Spleen (tissue), 11 donors: ENCODE measurements around the gene SH3RF3. TPM values are rescaled to one million over a fixed set of nuclear protein-coding genes. Genes with fewer than 3 reads are reported as not detected.

Experiments
- DNase-seq: peaks from one replicate; pipeline ENCODE4 v3.0.0-alpha.2; 2020
- H3K27ac ChIP-seq, 8 donors: fragments of 200-600 bp; sonication (generic) in 7 of 8; 1 replicate in 4 of 8; 2 replicates in 4 of 8; pipeline versions ENCODE4 v1.5.0 to v1.8.0; 2016 to 2021; ENCODE audit warnings: inconsistent platforms in 4 of 8, mild to moderate bottlenecking in 4 of 8, moderate library complexity in 1 of 8
- H3K27me3 ChIP-seq, 7 donors: fragments of 200-600 bp; sonication (generic) in 6 of 7; replicated peaks in 1 of 7; 1 replicate in 4 of 7; 2 replicates in 3 of 7; pipeline versions ENCODE4 v1.5.0 to v1.8.0; 2016 to 2021; ENCODE audit warnings: inconsistent platforms in 3 of 7, mild to moderate bottlenecking in 1 of 7
- H3K36me3 ChIP-seq, 6 donors: fragments of 200-600 bp; sonication (generic) in 5 of 6; 1 replicate in 4 of 6; 2 replicates in 2 of 6; pipeline versions ENCODE4 v1.5.0 to v1.8.0; 2016 to 2021; ENCODE audit warnings: inconsistent platforms in 2 of 6
- H3K4me1 ChIP-seq, 6 donors: fragments of 200-600 bp; sonication (generic) in 5 of 6; 1 replicate in 3 of 6; 2 replicates in 3 of 6; pipeline versions ENCODE4 v1.5.0 to v1.8.0; 2016 to 2021; ENCODE audit warnings: inconsistent platforms in 3 of 6
- H3K4me3 ChIP-seq, 8 donors: fragments of 200-600 bp; sonication (generic) in 7 of 8; 1 replicate in 4 of 8; 2 replicates in 4 of 8; pipeline versions ENCODE4 v1.5.0 to v1.8.0; 2016 to 2021; ENCODE audit warnings: inconsistent platforms in 4 of 8, mild to moderate bottlenecking in 4 of 8, moderate library complexity in 2 of 8
- H3K9me3 ChIP-seq, 8 donors: fragments of 200-600 bp; sonication (generic) in 7 of 8; 1 replicate in 4 of 8; 2 replicates in 4 of 8; pipeline versions ENCODE4 v1.5.0 to v1.8.0; 2016 to 2021; ENCODE audit warnings: inconsistent platforms in 4 of 8
- CTCF ChIP-seq, 11 experiments: fragments of 200-600 bp in 7 of 11; fragments of 450-650 bp in 4 of 11; sonication (generic) in 4 of 11; IDR thresholded peaks in 8 of 11; conservative IDR thresholded peaks in 3 of 11; 1 replicate in 7 of 11; 2 replicates in 4 of 11; pipeline versions ENCODE4 v1.4.0 to v1.8.0; 2016 to 2021; ENCODE audit warnings: antibody characterized with exemption in 11 of 11, inconsistent platforms in 4 of 11, mild to moderate bottlenecking in 1 of 11
- POLR2A ChIP-seq, 3 donors: fragments of 450-650 bp; IDR thresholded peaks; one replicate each; pipeline ENCODE4 v1.5.1; 2017; ENCODE audit warnings: antibody characterized with exemption in 3 of 3, mild to moderate bottlenecking in 1 of 3
- POLR2AphosphoS5 ChIP-seq, 3 donors: sonication (generic); formaldehyde crosslinking; IDR thresholded peaks; one replicate each; pipeline ENCODE4 v1.5.1; 2017; ENCODE audit warnings: antibody characterized with exemption in 3 of 3
- WGBS, 5 donors: extraction: QIAGEN DNeasy Blood & Tissue Kit in 3 of 5; methylation state at CpG; one replicate each; pipeline versions ENCODE4 v1.1.5 to v1.1.7; 2013 to 2018; 5-methylcytosine and 5-hydroxymethylcytosine counted together
- intact Hi-C: fragments of 100-400 bp; cut with DNase I; formaldehyde crosslinking; loops from one replicate; pipeline ENCODE4 v1.15.0; 2023; ENCODE audit warnings: low total_unique reads
- polyA plus RNA-seq, 3 donors: library from polyadenylated mRNA; stranded (reverse); fragments of 200-250 nt; gene quantifications; one replicate each; pipeline ENCODE4 v1.2.1, GENCODE V29; 2013
- total RNA-seq, 7 donors: library from RNA; depleted of rRNA in 3 of 7; stranded (reverse); fragments of >200 nt in 3 of 7; fragmentation: NEBNext Ultra II Directional in 4 of 7; extraction: Animal tissue kit (Norgen Biotek cat#: 25700) in 4 of 7; gene quantifications; one replicate each; pipeline versions ENCODE4 v1.1.0 to v1.2.1, GENCODE V29; 2016 to 2021
- donor health status: healthy with polysubstance abuse.
- donor health status: DM: no; HTN: no; CAD: no; lungs with moderate emphysema.
- donor health status: DM: no; HTN: no; CAD: no.
- donor health status: Bipolar disorder and iron deficiency.
- donor health status: healthy.
- donor health status: DM: no; HTN: no; CAD: no.
- donor health status: DM: yes; HTN: yes; CAD: no.

Gene SH3RF3
- total and polyA plus RNA-seq, 10 donors, result 1.3 to 7.6 (median 4.7) TPM

DNA sequence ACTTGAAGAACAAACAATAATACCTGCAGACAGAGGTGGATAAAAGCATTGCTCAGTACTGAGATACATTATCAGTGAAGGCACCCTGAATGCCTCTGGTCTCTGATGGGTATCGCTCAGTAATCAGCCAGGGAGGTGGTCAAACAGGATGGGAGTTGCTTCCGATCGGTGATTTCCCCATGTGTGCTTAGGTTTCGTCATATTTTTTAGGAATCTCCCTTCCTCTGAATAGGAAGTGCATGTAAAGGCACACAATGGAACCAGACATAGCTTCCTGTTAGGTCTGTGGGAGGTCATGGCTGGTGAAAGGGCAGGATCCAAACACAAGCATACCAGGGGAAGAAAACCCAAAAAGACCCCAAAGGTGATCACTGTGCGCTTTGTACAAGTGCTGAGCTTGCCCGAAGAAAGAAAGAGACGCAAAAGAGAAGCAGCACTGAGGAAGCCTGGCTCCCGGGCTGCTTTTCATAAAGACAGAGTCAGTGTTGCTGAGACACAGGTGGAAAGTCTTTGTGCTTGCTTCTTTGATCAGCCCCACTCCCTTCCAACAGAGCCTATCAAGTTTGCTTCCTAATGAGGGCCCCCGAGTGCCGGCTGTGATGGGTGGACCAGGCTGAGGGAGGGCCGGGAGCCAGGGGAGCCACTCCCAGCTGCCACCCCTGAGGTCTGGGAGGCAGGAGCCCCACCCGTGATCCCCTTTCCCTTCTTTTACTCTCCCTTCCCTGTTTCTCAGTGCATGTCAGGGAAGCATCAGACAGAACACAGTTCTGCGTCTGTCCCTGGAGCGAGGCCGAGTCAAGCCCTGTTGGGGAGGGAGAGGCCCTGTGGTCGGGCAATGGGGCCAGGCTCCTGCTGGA lies 138.2 kb downstream of the SH3RF3 start:
- Histone ChIP-seq H3K36me3 (no peaks in the 10 kb centered on the region), H3K4me1 (peaks cover 0 to 39% (median 30%) of the 10 kb centered on the region in 6 donors), H3K9me3 (no peaks in the 10 kb centered on the region), H3K27me3 (no peaks in the 10 kb centered on the region), H3K4me3 (no peak overlapping the region), H3K27ac (peak overlapping the region in 5 of 8 donors; percentile 7 to 66 (median 58))
- peak in 1 of 3 donors; percentile 63 for TF ChIP-seq POLR2AphosphoS5 (IDR thresholded peaks at IDR 0.05)
- no peak for TF ChIP-seq CTCF (IDR thresholded peaks at IDR 0.05 in 8 of 11, conservative IDR thresholded peaks at IDR 0.05 in 3 of 11)
- no peak for TF ChIP-seq POLR2A (IDR thresholded peaks at IDR 0.05)
- 63 to 71% (median 67%) methylated on average over 15 to 16 of the region's 16 CpGs for WGBS, 5 donors
- intact Hi-C loops, result no loop called here
- DNase-seq, result peak; percentile 58

DNA sequence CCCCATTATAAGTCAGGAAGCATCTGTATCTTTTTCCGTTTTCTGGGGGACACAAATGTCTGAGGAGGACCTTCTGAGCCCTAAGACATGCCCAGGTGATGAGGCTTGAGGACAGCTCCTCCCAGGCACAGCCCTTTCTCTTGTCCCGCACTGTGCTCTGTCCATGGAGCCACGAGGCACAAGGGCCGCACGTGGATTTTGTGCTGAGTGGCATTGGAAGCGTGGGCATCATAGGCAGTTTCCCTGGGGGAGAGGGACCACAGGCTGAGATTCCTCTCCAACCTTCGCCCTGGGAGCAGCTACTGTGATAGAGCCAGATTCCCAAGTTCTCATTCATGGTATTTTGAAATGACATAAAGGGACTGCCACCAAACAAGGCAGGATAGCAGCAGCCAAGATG lies 139.9 kb downstream of the SH3RF3 start:
- WGBS, 5 donors, result 85 to 92% (median 89%) methylated on average over 6 to 7 of the region's 7 CpGs
- Histone ChIP-seq H3K36me3 (no peaks in the 10 kb centered on the region), H3K4me3 (no peak overlapping the region), H3K27me3 (no peaks in the 10 kb centered on the region), H3K9me3 (no peaks in the 10 kb centered on the region), H3K4me1 (peaks cover 0 to 39% (median 30%) of the 10 kb centered on the region in 6 donors), H3K27ac (no peak overlapping the region)
- no peak for DNase-seq
- intact Hi-C loops, result no loop called here
- TF ChIP-seq POLR2AphosphoS5 (IDR thresholded peaks at IDR 0.05) (no peak), CTCF (IDR thresholded peaks at IDR 0.05 in 8 of 11, conservative IDR thresholded peaks at IDR 0.05 in 3 of 11) (no peak), POLR2A (IDR thresholded peaks at IDR 0.05) (no peak)

- no peaks in the 10 kb centered on the region for H3K27me3 ChIP-seq
- no peaks in the 10 kb centered on the region for H3K9me3 ChIP-seq
- no peak overlapping the region for H3K27ac ChIP-seq
- intact Hi-C loops, result no loop called here
- 78 to 88% (median 82%) methylated on average over 11 of the region's 11 CpGs for WGBS, 5 donors
- DNase-seq, result peak; percentile 56
- peaks cover 0 to 35% (median 25%) of the 10 kb centered on the region in 6 donors for H3K4me1 ChIP-seq
- H3K4me3 ChIP-seq, result no peak overlapping the region
- no peak for TF ChIP-seq POLR2A (IDR thresholded peaks at IDR 0.05)
- no peak for TF ChIP-seq CTCF (IDR thresholded peaks at IDR 0.05 in 8 of 11, conservative IDR thresholded peaks at IDR 0.05 in 3 of 11)
- H3K36me3 ChIP-seq, result no peaks in the 10 kb centered on the region
Measured at GRCh38 chr2:109269706-109270504, 140.9 kb downstream of the SH3RF3 start.
